Frontal cortex (tissue), 4 donors: ENCODE results near the gene PKHD1. TPM values are rescaled to one million over a fixed set of nuclear protein-coding genes. Genes with fewer than 3 reads are reported as not detected.

Experiments used
- DNase-seq, 2 donors: peaks; one replicate each; pipeline ENCODE4 v3.0.0; 2012; ENCODE audit warnings: low spot score in 2 of 2
- FAIRE-seq: peaks from 2 replicates; lab custom pipeline; 2012; peaks lifted over from hg19 to GRCh38; lab: Jason Lieb, UNC
- total RNA-seq: library from RNA; depleted of rRNA; stranded (reverse); fragments of >200 nt; gene quantifications from one replicate; pipeline ENCODE4 v1.2.3, GENCODE V29; 2014
- donor health status: control.
- donor health status: control.
- donor health status: control.

PKHD1 gene
- total RNA-seq, 1 donor from 2014 or later, result not detected

DNA sequence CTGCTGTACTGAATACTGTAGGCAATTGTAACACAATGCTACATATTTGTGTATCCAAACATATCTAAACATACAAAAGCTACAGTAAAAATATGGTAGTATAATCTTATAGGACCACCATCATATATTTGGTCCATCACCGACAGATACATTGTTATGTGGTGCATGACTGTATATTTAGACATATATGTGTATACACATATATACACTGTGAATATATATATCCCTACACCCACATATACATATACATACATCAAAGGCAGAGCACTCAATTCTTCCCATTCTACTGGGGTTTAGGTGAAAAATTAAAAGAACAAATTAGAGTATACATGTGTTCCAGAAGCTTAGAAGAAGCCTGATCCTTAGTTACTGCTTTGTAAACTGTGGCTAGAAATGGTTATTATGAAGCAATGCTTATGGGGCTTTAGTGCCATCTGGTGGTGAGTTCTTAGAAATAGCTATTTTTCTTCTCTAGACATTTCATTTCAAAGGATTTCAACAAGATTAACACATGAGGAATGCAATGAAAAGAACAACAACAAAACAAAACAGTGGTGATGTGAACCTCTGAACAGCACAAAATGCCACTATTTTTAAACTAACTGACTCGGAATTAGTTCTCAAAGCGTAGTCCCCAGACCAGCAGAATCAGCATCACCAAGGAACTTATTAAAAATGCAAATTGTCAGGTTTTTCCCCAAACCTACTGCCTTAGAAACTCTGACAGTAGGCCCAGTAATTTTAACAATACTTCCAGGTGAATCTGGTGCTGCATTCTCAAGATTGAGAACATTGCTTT, 38.0 kb downstream of the PKHD1 start:
- DNase-seq (peak; percentile 3 to 33), FAIRE-seq (peak; percentile 34)

DNA sequence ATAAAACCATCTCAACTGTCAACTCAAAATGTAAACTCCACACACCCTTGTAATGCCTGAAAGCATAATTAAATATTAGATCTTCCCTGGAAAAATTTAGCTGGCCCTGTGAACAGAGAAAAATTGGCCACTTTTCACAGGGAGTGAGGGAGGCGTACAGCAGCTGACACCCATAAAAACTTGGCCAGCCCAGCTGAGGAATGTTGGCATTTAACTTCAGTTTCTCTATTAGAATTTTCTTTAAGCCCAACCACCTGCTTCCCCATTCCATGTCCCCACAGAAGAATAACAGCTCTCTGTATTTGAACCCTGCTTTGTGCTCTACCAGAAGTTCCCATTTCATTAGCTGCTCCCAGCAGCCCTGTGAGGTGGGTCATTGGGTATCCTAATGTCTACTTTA, 41.0 kb downstream of the PKHD1 start:
- FAIRE-seq, result no peak
- no peak for DNase-seq

DNA sequence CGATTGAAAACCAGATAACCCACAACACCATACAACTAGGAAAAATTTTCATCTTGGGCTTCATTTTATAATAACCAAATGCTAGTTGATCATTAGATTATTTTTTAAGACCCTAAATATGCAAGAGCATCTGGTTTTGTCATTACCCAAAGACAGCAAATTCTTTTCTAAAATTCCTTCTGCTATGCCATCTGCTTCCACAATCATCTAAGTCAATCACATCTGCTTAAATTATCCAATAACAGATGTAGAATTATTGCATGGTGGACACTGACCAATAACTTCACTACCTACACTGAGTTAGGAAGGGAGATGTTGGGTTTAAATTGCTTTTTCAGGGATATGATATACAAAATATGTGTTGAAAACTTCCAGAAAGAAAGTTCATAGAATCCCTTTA, 41.9 kb downstream of the PKHD1 start:
- DNase-seq (no peak), FAIRE-seq (no peak)

DNA sequence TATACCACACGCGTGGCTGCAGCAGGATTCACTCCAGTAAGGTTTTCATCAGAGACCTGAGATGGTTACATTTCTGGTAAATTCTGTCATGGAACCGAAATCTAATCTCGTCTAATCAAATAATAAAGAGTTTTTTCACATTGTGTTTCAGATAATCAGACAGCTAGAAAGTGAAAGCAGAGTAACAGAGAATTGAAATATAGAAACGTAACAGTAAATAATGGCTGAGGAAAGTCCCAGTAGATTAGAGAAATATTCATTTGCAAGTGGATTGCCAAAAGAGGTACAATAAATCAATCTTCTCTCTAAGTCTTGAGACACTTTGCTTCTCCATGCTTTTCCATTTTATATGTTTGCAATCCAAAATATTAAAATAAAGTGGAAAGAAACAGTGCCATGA, 42.4 kb downstream of the PKHD1 start:
- no peak for DNase-seq
- no peak for FAIRE-seq

DNA sequence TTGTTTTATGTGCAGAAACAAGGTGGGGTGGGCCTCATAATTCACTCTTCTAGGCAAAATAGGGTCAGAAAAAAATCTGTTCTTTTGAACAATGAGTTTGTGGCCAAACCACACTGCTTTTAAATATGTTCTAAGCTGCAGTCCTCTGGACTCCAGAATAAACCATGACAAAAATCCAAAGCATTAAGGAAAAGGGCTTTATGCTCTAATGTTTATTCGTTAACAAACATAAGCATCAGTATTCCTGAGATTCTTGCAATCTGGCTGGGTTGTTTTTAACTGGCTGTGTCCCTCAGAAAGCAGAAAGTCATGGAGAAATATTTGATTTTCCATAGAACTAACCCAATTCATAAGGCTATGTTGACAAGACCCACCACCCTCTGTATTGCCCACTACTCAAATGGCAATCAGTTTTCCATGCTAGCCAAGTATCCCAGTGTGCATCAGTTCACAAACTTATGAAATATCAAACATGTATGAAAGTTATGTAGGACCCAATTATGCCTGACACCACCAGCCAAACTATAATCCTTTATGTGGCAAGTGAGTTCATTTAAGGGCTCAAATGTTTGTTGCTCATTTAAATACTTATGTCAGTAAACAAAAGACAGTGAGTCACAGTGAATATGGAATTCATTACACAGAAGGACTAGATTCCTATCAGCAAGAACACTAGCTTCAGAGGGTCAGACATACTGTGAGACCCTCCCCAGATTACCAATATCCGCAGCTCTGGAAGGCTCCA, 45.1 kb downstream of the PKHD1 start:
- no peak for FAIRE-seq
- DNase-seq, result no peak

DNA sequence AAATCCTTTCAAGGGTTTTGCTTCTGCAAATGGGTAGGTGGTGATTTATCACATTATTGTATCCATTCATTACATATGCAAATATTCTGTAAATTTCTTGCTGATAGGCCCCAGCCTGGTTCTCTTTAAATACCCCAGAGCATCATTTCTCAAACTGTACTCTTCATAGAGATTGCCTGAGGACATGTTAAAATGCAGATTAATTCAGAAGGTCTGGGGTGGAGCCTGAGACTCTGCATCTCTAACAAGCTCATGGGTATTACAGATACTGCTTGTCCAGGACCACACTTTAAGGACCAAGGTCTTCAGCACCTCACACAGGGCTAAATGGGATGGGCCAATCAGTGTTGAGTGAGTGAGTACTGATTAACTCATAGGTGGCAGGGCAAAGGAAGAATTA, 46.3 kb downstream of the PKHD1 start:
- DNase-seq, result no peak
- FAIRE-seq, result no peak

DNA sequence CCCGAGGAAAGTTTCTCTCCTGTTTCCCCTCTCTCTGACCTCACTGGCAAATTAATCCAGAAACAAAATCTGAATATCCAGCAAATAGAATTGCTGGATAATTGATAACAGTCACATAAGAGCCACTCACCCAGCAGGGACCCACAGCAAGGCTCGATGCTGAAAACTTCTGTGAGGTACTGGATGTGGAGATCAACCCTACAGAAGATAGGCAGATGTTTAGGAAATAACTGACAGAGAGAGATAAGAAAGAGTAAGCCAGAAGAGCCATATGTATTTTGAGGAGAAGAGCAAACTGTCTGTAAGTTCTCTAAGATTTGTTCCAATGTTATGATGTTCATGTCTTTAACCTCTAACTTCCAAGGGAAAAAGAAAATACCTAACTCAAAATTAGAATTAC, 59.7 kb downstream of the PKHD1 start:
- FAIRE-seq (no peak), DNase-seq (no peak)

DNA sequence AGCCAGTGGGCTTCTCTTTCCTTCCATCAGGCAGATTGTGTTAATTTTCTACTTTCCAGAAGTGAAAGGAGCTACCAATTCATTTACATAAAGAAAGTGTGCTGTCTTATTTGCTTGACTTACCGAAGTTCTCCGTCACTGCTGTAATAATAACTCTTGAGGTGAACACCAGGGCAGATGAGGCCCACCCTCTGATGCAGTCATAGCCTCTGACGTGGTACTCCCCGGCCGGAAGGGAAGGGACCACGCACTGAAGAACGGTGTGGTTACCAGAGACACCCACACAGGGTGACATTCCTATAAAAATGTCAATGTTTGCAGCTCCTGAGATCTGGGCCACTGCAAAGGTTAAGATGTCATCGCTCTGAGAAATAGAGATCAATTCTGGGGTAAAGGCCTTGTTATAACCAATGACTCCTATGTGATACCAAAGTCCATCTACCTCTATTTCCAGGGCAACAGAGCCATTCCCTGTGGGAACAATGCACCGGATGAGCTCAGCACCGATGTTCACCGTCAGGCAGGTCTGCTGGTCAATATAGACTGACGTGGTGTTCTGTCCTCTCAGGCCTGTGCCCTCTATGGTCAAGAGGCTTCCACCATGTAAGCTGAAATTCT, 62.9 kb downstream of the PKHD1 start:
- FAIRE-seq (no peak), DNase-seq (no peak)

DNA sequence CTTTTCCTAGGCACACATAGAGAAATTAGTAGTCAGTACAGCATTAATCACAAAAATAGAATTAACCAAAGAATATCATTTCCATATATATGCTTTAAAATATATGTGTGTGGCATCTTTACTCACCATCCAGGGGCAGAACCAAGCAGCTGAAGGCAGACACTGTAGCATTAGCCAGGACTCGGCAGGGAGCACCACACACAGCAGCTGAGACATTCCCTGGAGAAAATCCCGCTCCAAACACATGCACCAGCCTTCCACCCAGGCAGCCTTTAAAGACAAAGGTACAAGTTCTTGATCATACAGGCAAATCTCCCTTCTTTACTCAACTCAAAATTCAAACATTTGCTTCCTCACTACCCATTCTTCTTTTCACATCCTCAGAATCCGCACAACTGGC, 64.7 kb downstream of the PKHD1 start:
- DNase-seq (no peak), FAIRE-seq (no peak)

DNA sequence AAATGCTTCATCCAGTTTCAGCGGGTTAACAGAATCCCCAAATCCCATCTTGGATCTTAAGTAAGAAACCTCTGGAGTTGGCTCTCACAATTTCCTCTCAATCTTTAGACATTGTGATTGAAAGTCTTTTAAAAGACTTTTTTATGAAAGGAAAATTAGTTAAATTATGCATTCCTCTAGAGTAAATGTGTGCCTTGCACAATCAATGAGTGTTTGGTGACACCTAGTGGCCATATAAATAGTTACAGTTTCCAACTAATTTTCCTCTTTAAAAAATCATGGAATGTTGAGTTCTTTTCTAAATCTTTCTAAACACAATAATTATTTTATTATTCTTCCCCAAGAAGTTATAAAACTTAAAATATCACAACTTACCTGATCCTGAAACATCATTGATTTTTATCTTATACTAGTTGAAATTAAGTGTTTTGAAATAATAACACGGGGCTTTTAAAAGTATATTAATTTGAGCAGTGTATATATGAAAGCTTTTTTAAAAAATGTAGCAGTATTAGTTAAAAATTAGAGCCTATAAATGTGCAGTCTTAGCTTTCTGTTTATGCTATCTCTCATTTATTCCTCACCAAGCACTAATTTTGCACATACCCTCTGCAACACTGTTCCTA, 66.4 kb downstream of the PKHD1 start:
- peak; percentile 98 for FAIRE-seq

DNA sequence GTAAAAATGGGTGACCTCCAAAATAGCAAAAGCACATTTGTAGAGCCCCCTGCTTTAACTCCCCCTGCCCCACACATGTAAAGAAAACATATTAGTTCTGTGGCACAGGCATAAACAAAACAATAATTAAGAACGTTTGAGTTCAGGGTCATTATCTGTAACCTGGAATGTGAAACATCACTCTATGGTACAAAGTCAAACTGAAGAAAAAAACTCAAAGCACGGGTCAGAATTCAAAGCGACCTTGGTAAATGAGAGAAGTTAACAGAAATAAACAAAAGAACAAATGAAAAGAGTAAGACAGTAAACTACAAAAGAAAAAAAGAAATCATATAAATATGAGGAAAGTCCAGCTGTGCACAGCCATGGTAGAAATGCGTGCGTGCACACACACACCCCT, 67.5 kb downstream of the PKHD1 start:
- DNase-seq, result no peak
- FAIRE-seq, result no peak

More for the DNA sequence above, 66.4 kb downstream of the PKHD1 start:
- DNase-seq, result peak in 1 of 2 donors; percentile 20

DNA sequence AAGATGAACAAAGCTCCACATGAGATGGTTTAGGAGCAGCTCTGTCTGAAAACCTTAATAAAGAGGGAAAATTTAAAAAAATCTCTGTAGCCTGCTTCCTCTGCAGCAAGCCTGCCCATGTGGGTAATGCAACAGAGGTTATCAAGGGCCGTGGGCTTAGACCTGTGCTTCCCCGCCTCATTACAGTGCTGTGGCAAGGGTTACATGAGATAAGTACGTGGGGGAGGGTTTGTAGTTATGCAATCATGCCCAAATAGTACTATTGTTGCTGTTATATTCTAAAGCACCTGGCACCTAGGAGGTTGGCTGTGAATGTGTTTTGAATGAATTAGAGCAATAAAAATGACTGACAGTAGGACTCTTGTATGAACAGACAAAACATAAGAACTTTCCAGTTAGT, 68.3 kb downstream of the PKHD1 start:
- FAIRE-seq, result no peak
- DNase-seq, result no peak

DNA sequence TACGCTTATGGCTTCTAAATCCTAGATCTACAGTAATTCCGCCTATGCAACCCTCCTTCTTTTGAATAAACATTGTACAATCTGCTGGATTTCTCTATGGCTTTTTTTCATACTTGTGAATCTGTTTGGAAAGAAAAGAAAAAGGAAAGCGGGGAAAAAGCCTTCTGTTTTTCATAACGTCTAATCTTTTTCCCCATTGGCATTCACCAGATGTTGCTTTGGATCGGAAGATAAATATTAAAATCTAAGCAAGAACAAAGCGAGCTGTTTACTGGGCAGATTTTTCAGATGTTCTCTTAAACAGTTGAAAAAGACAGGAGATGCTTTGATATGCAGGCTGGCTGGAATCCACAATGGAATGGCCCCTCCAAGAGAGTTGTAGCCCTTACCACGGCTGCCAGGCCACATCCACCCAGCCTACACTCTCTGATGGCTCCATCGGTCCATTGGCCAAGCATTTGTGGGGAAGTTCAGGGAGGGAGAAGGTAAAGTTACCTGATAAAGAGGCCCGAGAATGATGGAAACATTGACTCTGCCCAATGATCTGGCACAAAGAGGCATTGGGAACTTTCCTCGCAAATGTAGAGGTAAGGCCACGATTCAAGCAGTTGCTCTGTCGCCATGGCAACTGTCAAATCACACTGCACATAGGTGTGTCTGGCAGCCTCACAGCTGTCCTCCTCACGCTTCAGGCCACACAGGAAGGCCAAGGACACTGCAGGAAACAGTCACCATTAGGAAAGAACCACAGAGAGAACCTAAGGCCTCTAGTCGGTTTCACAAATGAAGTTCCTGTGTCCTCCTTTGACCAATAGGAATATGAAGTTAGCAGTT, 70.3 kb downstream of the PKHD1 start:
- no peak for DNase-seq
- no peak for FAIRE-seq

DNA sequence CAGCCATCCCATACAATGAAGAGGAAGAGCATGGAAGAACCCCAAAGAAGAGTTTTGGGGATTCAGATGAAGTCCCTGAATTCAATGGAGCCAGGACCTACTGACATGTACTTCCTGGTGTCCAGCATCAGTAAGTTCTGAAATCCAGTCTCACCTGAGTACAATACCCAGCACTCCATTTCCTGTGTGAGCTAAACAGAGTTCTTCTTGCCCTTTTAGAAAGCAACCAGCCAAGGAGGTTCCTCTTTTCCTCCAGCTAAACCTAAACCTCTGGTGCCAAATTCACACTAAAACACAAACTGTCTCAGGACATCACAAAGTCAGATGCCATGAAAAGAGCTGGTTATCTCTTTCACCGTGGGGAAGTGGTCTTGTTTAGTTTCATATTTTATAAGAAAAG, 71.5 kb downstream of the PKHD1 start:
- FAIRE-seq, result no peak
- DNase-seq, result no peak

DNA sequence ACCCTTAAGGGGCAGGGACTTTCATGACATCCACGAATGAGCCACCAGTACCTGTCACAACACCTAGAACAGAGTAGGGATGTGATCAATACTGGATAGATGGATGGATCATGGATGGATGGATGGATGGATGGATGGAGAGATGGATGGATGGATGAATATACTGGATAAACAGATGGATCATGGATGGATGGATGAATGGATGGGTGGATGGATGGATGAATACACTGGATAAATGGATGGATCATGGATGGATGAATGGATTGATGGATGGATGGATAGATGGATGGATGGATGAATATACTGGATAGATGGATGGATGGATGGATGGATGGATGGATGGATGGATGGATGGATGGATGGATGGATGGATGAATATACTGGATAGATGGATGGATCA, 73.0 kb downstream of the PKHD1 start:
- DNase-seq (no peak), FAIRE-seq (no peak)

DNA sequence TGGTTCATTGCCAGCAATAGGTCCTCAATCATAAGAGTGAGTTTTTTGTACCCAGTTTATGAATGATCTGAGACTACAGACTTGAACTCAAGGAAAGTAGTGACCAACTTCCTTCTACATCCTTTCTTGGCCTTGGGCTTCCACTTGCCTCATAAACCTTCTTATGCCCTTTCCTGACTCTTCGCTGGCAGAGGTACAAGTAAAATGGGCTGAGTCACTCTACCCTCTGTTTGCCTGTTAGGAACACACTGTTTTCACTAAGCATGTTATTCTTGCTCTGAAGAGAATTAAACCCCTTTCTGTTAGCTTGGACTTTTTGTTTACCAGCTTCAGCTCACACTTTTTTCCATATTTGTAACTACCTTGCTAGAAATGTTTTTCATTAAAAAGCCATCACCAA, 74.4 kb downstream of the PKHD1 start:
- DNase-seq (no peak), FAIRE-seq (no peak)

DNA sequence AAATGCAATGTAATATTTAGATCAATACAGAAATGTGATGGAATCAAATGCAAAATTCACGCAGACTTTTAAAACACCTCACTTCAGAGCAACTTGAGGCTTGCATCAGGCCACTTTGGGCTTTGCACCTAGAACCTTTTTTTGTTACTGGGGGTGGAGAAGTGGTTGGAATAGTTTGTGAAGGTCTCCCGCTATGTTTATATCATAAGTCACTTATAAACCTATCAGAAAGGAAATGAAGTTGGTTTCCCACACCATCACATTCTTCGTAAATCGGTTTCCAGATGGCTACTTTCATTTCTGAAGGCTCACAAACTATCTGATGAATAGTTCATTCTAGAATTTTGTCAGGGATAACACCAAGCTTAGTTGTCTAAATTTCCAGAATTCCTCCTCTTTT, 74.8 kb downstream of the PKHD1 start:
- DNase-seq, result no peak
- no peak for FAIRE-seq

DNA sequence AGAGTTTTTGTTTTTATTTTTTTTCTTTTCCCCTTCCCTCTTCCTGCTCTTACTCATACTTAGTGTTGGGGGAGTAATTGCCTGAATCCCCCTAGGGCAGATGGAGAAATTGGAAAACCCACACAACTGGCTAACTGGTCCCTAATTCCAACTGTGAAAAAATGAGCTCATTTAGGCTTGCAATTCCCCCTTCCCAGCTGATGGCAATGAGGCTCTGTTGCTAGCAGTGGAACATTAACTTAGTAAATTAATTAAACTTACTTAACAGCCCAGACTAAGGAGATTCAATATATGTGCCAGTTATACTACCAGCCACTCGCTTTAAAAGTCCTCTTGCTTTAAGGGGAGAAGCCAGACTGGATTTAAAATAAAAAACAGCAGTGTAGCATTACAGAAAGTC, 76.6 kb downstream of the PKHD1 start:
- DNase-seq (no peak), FAIRE-seq (no peak)

DNA sequence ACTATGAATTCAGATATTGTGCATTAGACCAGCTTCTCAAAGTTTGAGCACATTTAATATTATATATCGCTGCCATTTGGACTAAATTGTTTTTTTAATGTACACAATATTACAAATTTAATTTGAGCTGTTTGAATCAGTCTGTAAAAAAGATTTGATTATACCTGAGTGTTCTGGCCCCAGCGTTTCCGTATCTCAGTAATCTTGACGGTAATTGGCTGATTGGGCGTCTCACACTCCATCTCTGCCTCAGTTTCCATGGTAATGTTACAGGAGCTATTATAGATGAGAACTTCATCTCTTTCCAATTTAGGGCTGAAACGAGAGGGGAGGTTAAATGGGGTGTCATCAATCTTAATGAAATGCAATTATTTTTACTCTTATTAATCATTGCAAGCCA, 77.3 kb downstream of the PKHD1 start:
- DNase-seq (no peak), FAIRE-seq (no peak)
